Keratinocyte (primary cell): ENCODE results near the gene CAPN2. TPM values are rescaled to one million over a fixed set of nuclear protein-coding genes. Genes with fewer than 3 reads are reported as not detected.
A peak's percentile ranks its signal among the peaks of the same experiment; 100 is the strongest.

ENCODE experiments used
- DNase-seq: peaks from one replicate; pipeline ENCODE4 v3.0.0-alpha.2; 2011; ENCODE audit warnings: low read depth, missing footprints, low spot score
- FAIRE-seq: peaks from 2 replicates; lab custom pipeline; 2011; peaks lifted over from hg19 to GRCh38; lab: Jason Lieb, UNC
- H2AFZ ChIP-seq: 2 replicates; pipeline ENCODE4 v1.6.0; 2012; ENCODE audit warnings: low read length, control low read depth, inconsistent platforms; ENCODE audit not compliant: control insufficient read depth
- H3K27ac ChIP-seq: 2 replicates; pipeline ENCODE4 v1.5.1; 2011; ENCODE audit warnings: low read length; ENCODE audit not compliant: control insufficient read depth, insufficient read depth
- H3K27me3 ChIP-seq: 3 replicates; pipeline ENCODE4 v1.6.0; 2011; ENCODE audit warnings: low read length; ENCODE audit not compliant: control insufficient read depth, insufficient read depth; ENCODE audit errors: extremely low read depth
- H3K36me3 ChIP-seq, 2 experiments: 2 replicates in 1 of 2; 3 replicates in 1 of 2; pipeline ENCODE4 v1.5.1; 2011; ENCODE audit warnings: low read length in 2 of 2, mild to moderate bottlenecking in 1 of 2; ENCODE audit not compliant: control insufficient read depth in 2 of 2, insufficient read depth in 2 of 2; ENCODE audit errors: extremely low read depth in 1 of 2
- H3K4me1 ChIP-seq: 3 replicates; pipeline ENCODE4 v1.5.1; 2011; ENCODE audit warnings: low read length; ENCODE audit not compliant: control insufficient read depth, insufficient read depth; ENCODE audit errors: extremely low read depth
- H3K4me2 ChIP-seq: 3 replicates; pipeline ENCODE4 v1.6.0; 2011; ENCODE audit warnings: low read depth, low read length; ENCODE audit not compliant: control insufficient read depth, insufficient read depth; ENCODE audit errors: extremely low read depth
- H3K4me3 ChIP-seq, 3 experiments: fragments of 200-600 bp in 1 of 3; sonication (generic) in 1 of 3; 2 replicates in 2 of 3; 3 replicates in 1 of 3; pipeline ENCODE4 v1.5.1; 2011 to 2016; ENCODE audit warnings: low read length in 3 of 3, mild to moderate bottlenecking in 3 of 3, control low read depth in 2 of 3, inconsistent platforms in 1 of 3, low read depth in 1 of 3, mixed read lengths in 1 of 3, mixed run types in 1 of 3, moderate library complexity in 1 of 3; ENCODE audit not compliant: control insufficient read depth in 2 of 3, insufficient read depth in 2 of 3; ENCODE audit errors: extremely low read depth in 1 of 3
- H3K79me2 ChIP-seq: 2 replicates; pipeline ENCODE4 v1.6.0; 2012; ENCODE audit warnings: low read length; ENCODE audit not compliant: control insufficient read depth, insufficient read depth
- H3K9ac ChIP-seq: 3 replicates; pipeline ENCODE4 v1.6.0; 2011; ENCODE audit warnings: low read length; ENCODE audit not compliant: control insufficient read depth, insufficient read depth; ENCODE audit errors: extremely low read depth
- H3K9me1 ChIP-seq: 3 replicates; pipeline ENCODE4 v1.6.0; 2011; ENCODE audit warnings: low read length; ENCODE audit not compliant: control insufficient read depth, insufficient read depth; ENCODE audit errors: extremely low read depth
- H3K9me3 ChIP-seq: 2 replicates; pipeline ENCODE4 v1.5.1; 2012; ENCODE audit warnings: low read depth, low read length; ENCODE audit not compliant: control insufficient read depth
- H4K20me1 ChIP-seq: 3 replicates; pipeline ENCODE4 v1.6.0; 2011; ENCODE audit warnings: low read length; ENCODE audit not compliant: control insufficient read depth, insufficient read depth; ENCODE audit errors: extremely low read depth
- EZH2 ChIP-seq: IDR thresholded peaks from one replicate; pipeline ENCODE4 v1.6.1; 2012; ENCODE audit warnings: inconsistent platforms, mild to moderate bottlenecking, low read length, moderate library complexity
- dilution Hi-C: fragments of 300-500 bp; cut with MboI; formaldehyde crosslinking; loops from one replicate; pipeline ENCODE4 v1.7.0; 2020; ENCODE audit warnings: low sequenced_read_pairs; ENCODE audit not compliant: extremely low pct_ligation_motif_present
- polyA plus RNA-seq, 5 experiments: library from polyadenylated mRNA; depleted of rRNA in 3 of 5; stranded (reverse) in 3 of 5; stranded (forward) in 1 of 5; unstranded in 1 of 5; fragments of >200 nt; gene quantifications; 1 replicate in 1 of 5; 2 replicates in 3 of 5; 3 replicates in 1 of 5; pipeline versions ENCODE4 v1.2.1 to v1.2.3, GENCODE V29; 2011 to 2012; ENCODE audit warnings: missing spikeins in 2 of 5, low read depth in 1 of 5, low replicate concordance in 1 of 5
- TF ChIP-seq, protein P1 (sequence below), 3 experiments: IDR thresholded peaks in 1 of 3; conservative IDR thresholded peaks in 1 of 3; optimal IDR thresholded peaks in 1 of 3; 2 replicates in 2 of 3; 3 replicates in 1 of 3; pipeline versions ENCODE3 to v1.5.1; 2011; ENCODE audit warnings: low read length in 3 of 3, mild to moderate bottlenecking in 3 of 3, moderate library complexity in 2 of 3, control low read depth in 1 of 3, inconsistent platforms in 1 of 3; ENCODE audit not compliant: insufficient read depth in 2 of 3; ENCODE audit errors: extremely low read depth in 1 of 3

Gene CAPN2
- polyA plus RNA-seq, 1 donor (not counting 4 experiments of a cell fraction or from before 2014, with no cell fraction given), result 366 TPM

- Histone ChIP-seq H3K9ac (peak overlapping the region; percentile 68), H3K4me3 (peak overlapping the region in 2 of 3 experiments; percentile 47 to 55), H3K27me3 (no peaks in the 10 kb centered on the region), H3K4me2 (peak overlapping the region; percentile 82), H3K79me2 (no peaks in the 10 kb centered on the region), H3K9me3 (no peaks in the 10 kb centered on the region), H3K4me1 (peaks cover 36% of the 10 kb centered on the region), H3K27ac (peak overlapping the region; percentile 93), H2AFZ (peak overlapping the region; percentile 50), H3K9me1 (peaks cover 2% of the 10 kb centered on the region), H3K36me3 (no peaks in the 10 kb centered on the region), H4K20me1 (no peaks in the 10 kb centered on the region)
- dilution Hi-C loops, result no loop called here
- no peak for TF ChIP-seq EZH2
- TF ChIP-seq, protein P1, sequence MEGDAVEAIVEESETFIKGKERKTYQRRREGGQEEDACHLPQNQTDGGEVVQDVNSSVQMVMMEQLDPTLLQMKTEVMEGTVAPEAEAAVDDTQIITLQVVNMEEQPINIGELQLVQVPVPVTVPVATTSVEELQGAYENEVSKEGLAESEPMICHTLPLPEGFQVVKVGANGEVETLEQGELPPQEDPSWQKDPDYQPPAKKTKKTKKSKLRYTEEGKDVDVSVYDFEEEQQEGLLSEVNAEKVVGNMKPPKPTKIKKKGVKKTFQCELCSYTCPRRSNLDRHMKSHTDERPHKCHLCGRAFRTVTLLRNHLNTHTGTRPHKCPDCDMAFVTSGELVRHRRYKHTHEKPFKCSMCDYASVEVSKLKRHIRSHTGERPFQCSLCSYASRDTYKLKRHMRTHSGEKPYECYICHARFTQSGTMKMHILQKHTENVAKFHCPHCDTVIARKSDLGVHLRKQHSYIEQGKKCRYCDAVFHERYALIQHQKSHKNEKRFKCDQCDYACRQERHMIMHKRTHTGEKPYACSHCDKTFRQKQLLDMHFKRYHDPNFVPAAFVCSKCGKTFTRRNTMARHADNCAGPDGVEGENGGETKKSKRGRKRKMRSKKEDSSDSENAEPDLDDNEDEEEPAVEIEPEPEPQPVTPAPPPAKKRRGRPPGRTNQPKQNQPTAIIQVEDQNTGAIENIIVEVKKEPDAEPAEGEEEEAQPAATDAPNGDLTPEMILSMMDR (optimal IDR thresholded peaks at IDR 0.05 in 1 of 3, IDR thresholded peaks at IDR 0.05 in 1 of 3, conservative IDR thresholded peaks at IDR 0.05 in 1 of 3; ENCODE audit: extremely low read depth in 1 of 3, insufficient read depth in 2 of 3, low read length in 3 of 3), result no peak
- FAIRE-seq (peak; percentile 70), DNase-seq (no peak)
Measured at GRCh38 chr1:223700388-223700918, 11.9 kb upstream of the CAPN2 start.

DNA sequence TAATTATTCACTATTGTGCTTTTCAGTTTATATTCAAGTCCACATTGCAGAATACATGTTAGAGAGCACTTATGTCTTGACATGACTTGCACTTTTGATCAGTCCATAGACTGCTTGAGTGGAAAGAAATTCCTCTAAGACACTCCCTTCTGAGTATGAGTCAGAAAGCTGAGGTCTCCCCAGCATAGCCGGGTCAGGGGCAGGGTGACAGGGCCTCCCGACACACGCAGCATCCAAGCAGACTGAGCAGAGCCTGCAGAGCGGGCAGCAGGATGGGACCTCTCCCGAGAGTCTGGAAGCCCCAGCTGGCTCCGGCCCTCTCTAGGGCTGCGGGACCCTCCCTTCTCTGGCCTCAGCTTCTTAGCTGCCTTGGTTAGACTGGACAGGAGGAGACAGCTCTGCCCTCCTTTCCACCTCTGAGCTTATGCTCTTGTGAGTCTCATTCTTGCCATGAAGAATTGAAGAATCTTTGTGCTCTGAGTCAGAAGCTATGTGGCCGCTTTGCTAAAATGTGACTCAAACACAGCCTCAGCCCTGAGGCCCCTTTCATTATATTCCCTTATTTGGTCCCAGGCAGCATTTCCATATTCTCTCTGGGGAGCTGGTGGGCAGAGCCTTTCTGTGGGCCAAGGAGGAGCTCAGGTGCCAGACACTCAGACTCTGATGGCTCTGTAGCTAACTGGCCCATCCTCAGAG is 11.2 kb upstream of the CAPN2 start:
- DNase-seq, result peak; percentile 83
- Histone ChIP-seq H2AFZ (peak overlapping the region; percentile 31), H3K27ac (peak overlapping the region; percentile 93), H3K9me3 (no peaks in the 10 kb centered on the region), H3K4me3 (peak overlapping the region in 2 of 3 experiments; percentile 47 to 55), H3K27me3 (no peaks in the 10 kb centered on the region), H3K79me2 (no peaks in the 10 kb centered on the region), H3K4me2 (peak overlapping the region; percentile 82), H3K4me1 (peaks cover 42% of the 10 kb centered on the region), H3K9ac (peak overlapping the region; percentile 68), H4K20me1 (no peaks in the 10 kb centered on the region), H3K36me3 (no peaks in the 10 kb centered on the region), H3K9me1 (no peaks in the 10 kb centered on the region)
- dilution Hi-C loops, result no loop called here
- no peak for TF ChIP-seq EZH2
- TF ChIP-seq, protein P1 (optimal IDR thresholded peaks at IDR 0.05 in 1 of 3, IDR thresholded peaks at IDR 0.05 in 1 of 3, conservative IDR thresholded peaks at IDR 0.05 in 1 of 3; ENCODE audit: extremely low read depth in 1 of 3, insufficient read depth in 2 of 3, low read length in 3 of 3), result no peak
- peak; percentile 58 for FAIRE-seq
